Activated B cell treated with CpG ODN at 0.5 μM for 24 hours (primary cell): ENCODE measurements around the gene HNRNPUL2. TPM values are rescaled to one million over a fixed set of nuclear protein-coding genes. Genes with fewer than 3 reads are reported as not detected.
A peak's percentile ranks its signal among the peaks of the same experiment; 100 is the strongest.
"Not testable (repeated sequence)": the region's sequence is repeated elsewhere in the genome, so short reads cannot be mapped to it uniquely, and the experiment has no call there.

Experiments
- ATAC-seq: fragments of 200-7000 bp; cut with Tn5 transposase; one replicate; pipeline ENCODE4 v1.10.0; 2021; ENCODE audit warnings: low read depth, mild to moderate bottlenecking, moderate library complexity
- CTCF ChIA-PET: fragments of 350-600 bp; sonication (Branson Sonifier 250); formaldehyde crosslinking; loops from one replicate; lab custom pipeline; 2021; ENCODE audit warnings: antibody characterized with exemption; lab: Charles Lee
- POLR2A ChIA-PET: fragments of 350-600 bp; sonication (Branson Sonifier 250); formaldehyde crosslinking; loops from one replicate; lab custom pipeline; 2021; ENCODE audit warnings: antibody characterized with exemption; lab: Charles Lee
- DNase-seq: peaks from one replicate; pipeline ENCODE4 v3.0.0; 2022
- H3K27ac Mint-ChIP-seq: one replicate; pipeline ENCODE4 v1.8.0; 2020; ENCODE audit warnings: mixed read lengths
- H3K27me3 Mint-ChIP-seq: one replicate; pipeline ENCODE4 v1.8.0; 2021; ENCODE audit warnings: mixed read lengths
- H3K36me3 Mint-ChIP-seq: one replicate; pipeline ENCODE4 v1.8.0; 2021; ENCODE audit warnings: low read depth, mixed read lengths
- H3K4me1 Mint-ChIP-seq: one replicate; pipeline ENCODE4 v1.8.0; 2021; ENCODE audit warnings: mixed read lengths
- H3K4me3 Mint-ChIP-seq: one replicate; pipeline ENCODE4 v1.8.0; 2020; ENCODE audit warnings: mild to moderate bottlenecking, mixed read lengths
- H3K9me3 Mint-ChIP-seq: one replicate; pipeline ENCODE4 v1.8.0; 2020; ENCODE audit warnings: mixed read lengths
- intact Hi-C: fragments of 100-400 bp; cut with micrococcal nuclease; formaldehyde crosslinking; loops from one replicate; pipeline ENCODE4 v1.15.1; 2024
- total RNA-seq: library from RNA; stranded (reverse); gene quantifications from 2 replicates; pipeline ENCODE4 v1.2.3, GENCODE V29; 2022
- TF ChIP-seq, protein P1 (sequence below): fragments of 200-600 bp; IDR thresholded peaks from one replicate; pipeline ENCODE4 v1.8.0; 2022; ENCODE audit warnings: antibody characterized with exemption, mild to moderate bottlenecking

HNRNPUL2 gene
- total RNA-seq, 1 donor from 2014 or later: 63.9 TPM

DNA sequence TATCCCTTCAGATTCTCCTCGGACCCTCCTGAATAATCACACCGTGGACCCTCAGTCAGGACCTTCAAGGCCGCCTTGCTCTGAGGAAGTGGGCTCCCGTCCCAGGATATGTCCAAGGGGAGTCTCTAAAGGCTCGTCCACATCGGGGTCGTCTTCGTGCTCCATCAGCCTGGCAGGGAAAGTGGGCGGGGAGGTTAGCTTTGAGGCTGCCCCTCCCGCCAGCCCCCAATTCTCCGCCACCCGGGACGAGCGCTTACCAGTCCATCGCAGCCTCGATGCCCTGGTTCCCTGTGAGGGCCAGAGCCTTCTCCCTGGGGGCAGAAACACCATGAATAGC, 48.9 kb downstream of the HNRNPUL2 start:
- intact Hi-C loops: loop anchor here (2.0 kb wide), 2 partner anchors 26 to 28 kb away; partner anchors contain the start of genes BSCL2, GNG3 and INTS5
- no peaks in the 10 kb centered on the region for H3K9me3 Mint-ChIP-seq
- ChIA-PET POLR2A (interaction anchor here (0.6 to 9.2 kb wide), 13 partner anchors 12 to 203 kb away, joined by 3 to 175 read pairs (median 9); partner anchors contain the start of genes B3GAT3, BSCL2, C11orf98 and CSKMT), CTCF (no interaction called here)
- H3K4me3 Mint-ChIP-seq: peak overlapping the region; percentile 91
- H3K36me3 Mint-ChIP-seq: peaks cover 43% of the 10 kb centered on the region
- no peaks in the 10 kb centered on the region for H3K27me3 Mint-ChIP-seq
- peaks cover 44% of the 10 kb centered on the region for H3K4me1 Mint-ChIP-seq
- TF ChIP-seq, protein P1, sequence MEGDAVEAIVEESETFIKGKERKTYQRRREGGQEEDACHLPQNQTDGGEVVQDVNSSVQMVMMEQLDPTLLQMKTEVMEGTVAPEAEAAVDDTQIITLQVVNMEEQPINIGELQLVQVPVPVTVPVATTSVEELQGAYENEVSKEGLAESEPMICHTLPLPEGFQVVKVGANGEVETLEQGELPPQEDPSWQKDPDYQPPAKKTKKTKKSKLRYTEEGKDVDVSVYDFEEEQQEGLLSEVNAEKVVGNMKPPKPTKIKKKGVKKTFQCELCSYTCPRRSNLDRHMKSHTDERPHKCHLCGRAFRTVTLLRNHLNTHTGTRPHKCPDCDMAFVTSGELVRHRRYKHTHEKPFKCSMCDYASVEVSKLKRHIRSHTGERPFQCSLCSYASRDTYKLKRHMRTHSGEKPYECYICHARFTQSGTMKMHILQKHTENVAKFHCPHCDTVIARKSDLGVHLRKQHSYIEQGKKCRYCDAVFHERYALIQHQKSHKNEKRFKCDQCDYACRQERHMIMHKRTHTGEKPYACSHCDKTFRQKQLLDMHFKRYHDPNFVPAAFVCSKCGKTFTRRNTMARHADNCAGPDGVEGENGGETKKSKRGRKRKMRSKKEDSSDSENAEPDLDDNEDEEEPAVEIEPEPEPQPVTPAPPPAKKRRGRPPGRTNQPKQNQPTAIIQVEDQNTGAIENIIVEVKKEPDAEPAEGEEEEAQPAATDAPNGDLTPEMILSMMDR: no peak
- ATAC-seq (no peak), DNase-seq (no peak)
- H3K27ac Mint-ChIP-seq: peak overlapping the region; percentile 96

DNA sequence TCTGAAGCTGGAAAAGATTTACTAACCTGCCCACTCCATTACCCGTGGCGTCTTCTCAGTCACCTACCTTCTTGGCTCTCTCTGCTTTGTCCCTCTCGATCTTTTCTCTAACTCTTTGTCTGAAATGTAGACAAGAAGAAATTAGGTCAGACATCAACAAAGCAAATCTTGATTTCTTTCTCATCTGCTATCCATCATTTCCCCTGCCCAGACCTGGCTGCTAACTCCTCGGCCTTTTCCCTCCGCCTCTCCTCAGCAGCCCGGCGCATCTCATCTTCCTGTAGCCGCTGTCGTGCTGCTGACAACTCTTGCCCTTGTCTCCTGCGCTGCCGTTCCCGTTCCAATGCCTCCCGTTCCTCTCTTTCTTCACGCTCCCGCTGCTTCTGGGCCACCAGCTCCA, 49.5 kb downstream of the HNRNPUL2 start:
- Mint-ChIP-seq H3K4me1 (peaks cover 51% of the 10 kb centered on the region), H3K36me3 (peaks cover 47% of the 10 kb centered on the region), H3K27me3 (no peaks in the 10 kb centered on the region), H3K4me3 (peak overlapping the region; percentile 91), H3K27ac (peak overlapping the region; percentile 96), H3K9me3 (no peaks in the 10 kb centered on the region)
- TF ChIP-seq, protein P1: no peak
- ChIA-PET CTCF (interaction anchor here (1.1 kb wide), 1 partner anchor 17 kb away, joined by 3 read pairs; no protein-coding TSS in a partner anchor), POLR2A (interaction anchor here (1.2 to 9.2 kb wide), 6 partner anchors 11 to 203 kb away, joined by 4 to 175 read pairs (median 12); partner anchors contain the start of genes BSCL2, C11orf98, CSKMT and GANAB)
- no peak for ATAC-seq
- DNase-seq: no peak
- intact Hi-C loops: loop anchor here (2.0 kb wide), 2 partner anchors 25 to 29 kb away; partner anchors contain the start of genes BSCL2, GNG3 and INTS5

DNA sequence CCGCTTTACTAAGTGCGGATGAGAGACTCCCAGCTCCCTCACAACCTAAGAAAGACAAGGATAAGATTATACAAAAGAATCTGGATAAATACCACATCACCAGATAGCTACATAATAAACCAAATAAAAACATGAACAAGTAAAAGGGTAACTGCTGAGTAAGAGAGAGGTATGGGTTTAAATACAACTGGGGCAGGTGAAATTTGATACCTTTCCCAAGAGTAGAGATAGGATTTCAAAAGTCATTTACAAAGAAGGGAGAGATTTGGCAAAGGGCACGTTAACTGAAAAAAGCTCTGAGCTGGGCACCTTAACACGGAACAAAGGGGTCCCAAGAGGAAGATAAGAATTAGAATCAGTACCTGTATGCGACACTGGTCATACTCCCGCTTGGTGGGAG, 50.1 kb downstream of the HNRNPUL2 start:
- Mint-ChIP-seq H3K27ac (peak overlapping the region; percentile 96), H3K9me3 (no peaks in the 10 kb centered on the region), H3K4me3 (peak overlapping the region; percentile 91), H3K36me3 (peaks cover 48% of the 10 kb centered on the region), H3K27me3 (no peaks in the 10 kb centered on the region), H3K4me1 (peaks cover 57% of the 10 kb centered on the region)
- intact Hi-C loops: no loop called here
- ChIA-PET CTCF (interaction anchor here (1.1 kb wide), 1 partner anchor 17 kb away, joined by 3 read pairs; no protein-coding TSS in a partner anchor), POLR2A (interaction anchor here (0.6 to 9.2 kb wide), 10 partner anchors 10 to 204 kb away, joined by 3 to 175 read pairs (median 7); partner anchors contain the start of genes C11orf98, CSKMT, GANAB and INTS5)
- DNase-seq (no peak), ATAC-seq (no peak)
- TF ChIP-seq, protein P1: no peak

DNA sequence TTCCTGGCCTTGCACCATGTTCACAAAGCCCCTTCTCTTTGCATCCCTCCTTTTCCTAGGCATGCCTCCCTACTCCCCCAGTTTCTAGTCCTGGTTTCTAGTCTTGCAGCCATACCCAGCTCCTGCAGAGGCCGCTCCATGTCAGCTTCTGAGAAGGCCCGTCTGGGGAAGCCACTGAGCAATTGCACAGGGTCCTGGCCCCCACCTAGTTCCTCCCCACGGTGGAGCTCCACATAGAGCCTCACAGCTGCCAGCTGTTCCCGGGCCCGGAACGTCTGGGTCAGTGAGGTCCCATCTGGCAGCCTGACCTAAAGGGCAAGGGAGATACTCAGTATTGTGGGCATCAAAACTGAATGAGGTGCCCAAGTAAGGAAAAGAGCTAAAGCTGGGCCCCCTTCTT, 50.6 kb downstream of the HNRNPUL2 start:
- CTCF ChIA-PET: interaction anchor here (1.1 kb wide), 1 partner anchor 18 kb away, joined by 3 read pairs; no protein-coding TSS in a partner anchor

DNA sequence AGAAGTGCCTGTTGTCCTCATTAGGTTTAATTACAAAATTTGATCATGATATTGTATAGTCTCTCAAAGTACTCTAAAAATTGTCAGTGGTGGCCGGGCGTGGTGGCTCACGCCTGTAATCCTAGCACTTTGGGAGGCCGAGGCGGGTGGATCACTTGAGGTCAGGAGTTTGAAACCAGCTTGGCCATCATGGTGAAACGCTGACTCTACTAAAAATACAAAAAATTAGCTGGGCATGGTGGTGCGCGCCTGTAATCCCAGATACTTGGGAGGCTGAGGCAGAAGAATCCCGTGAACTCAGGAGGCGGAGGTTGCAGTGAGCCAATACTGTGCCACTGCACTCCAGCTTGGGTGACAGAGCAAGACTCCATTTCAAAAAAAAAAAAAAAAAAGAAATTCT, 51.8 kb downstream of the HNRNPUL2 start:
- DNase-seq, ATAC-seq, H3K27me3 Mint-ChIP-seq, H3K4me3 Mint-ChIP-seq, intact Hi-C loops, H3K9me3 Mint-ChIP-seq, H3K27ac Mint-ChIP-seq: not testable (repeated sequence)
- H3K4me1 Mint-ChIP-seq: peaks cover 64% of the 10 kb centered on the region
- ChIA-PET CTCF (interaction anchor here (0.6 to 1.5 kb wide), 3 partner anchors 10 to 53 kb away, joined by 3 to 4 read pairs (median 3); partner anchors contain the start of genes C11orf98 and CSKMT), POLR2A (interaction anchor here (0.6 to 9.2 kb wide), 6 partner anchors 9 to 247 kb away, joined by 3 to 175 read pairs (median 6); partner anchors contain the start of genes C11orf98, CSKMT, STX5 and TUT1)
- H3K36me3 Mint-ChIP-seq: peaks cover 58% of the 10 kb centered on the region

More for the DNA sequence above, 50.6 kb downstream of the HNRNPUL2 start:
- H3K36me3 Mint-ChIP-seq: peaks cover 52% of the 10 kb centered on the region
- no peak for DNase-seq
- intact Hi-C loops: no loop called here
- ATAC-seq: no peak
- no peaks in the 10 kb centered on the region for H3K9me3 Mint-ChIP-seq
- peak overlapping the region; percentile 91 for H3K4me3 Mint-ChIP-seq
- TF ChIP-seq, protein P1: no peak
- H3K27me3 Mint-ChIP-seq: no peaks in the 10 kb centered on the region
- peak overlapping the region; percentile 96 for H3K27ac Mint-ChIP-seq
- POLR2A ChIA-PET: interaction anchor here (0.6 to 9.2 kb wide), 11 partner anchors 10 to 204 kb away, joined by 3 to 175 read pairs (median 7); partner anchors contain the start of genes C11orf98, CSKMT, GANAB and INTS5
- H3K4me1 Mint-ChIP-seq: peaks cover 58% of the 10 kb centered on the region
